Measurements from ENCODE around the gene RAB11FIP5. TPM values are rescaled to one million over a fixed set of nuclear protein-coding genes. Genes with fewer than 3 reads are reported as not detected.

The RAB11FIP5 gene
- total RNA-seq, 1 experiment from 2014 or later = 20.8 TPM

- TF ChIP-seq YY1 (IDR thresholded peaks at IDR 0.05; ENCODE audit: extremely low read depth, insufficient replicate concordance, low read depth, low read length) = no peak
- no peak for TF ChIP-seq EZH2 (IDR thresholded peaks at IDR 0.05)
- no peak for TF ChIP-seq TCF7L2 (IDR thresholded peaks at IDR 0.05; ENCODE audit: borderline replicate concordance, extremely low read depth, insufficient read depth, insufficient read length)
- TF ChIP-seq ATF3 (IDR thresholded peaks at IDR 0.05) = no peak
- TF ChIP-seq JUND (IDR thresholded peaks at IDR 0.05) = no peak
- no peak for TF ChIP-seq POLR2AphosphoS5 (IDR thresholded peaks at IDR 0.05; ENCODE audit: low read depth, low read length)
- no peak for TF ChIP-seq SRF (IDR thresholded peaks at IDR 0.05; ENCODE audit: low read depth)
- TF ChIP-seq ELF1 (IDR thresholded peaks at IDR 0.05; ENCODE audit: borderline replicate concordance, low read depth) = no peak
- TF ChIP-seq, protein P1, sequence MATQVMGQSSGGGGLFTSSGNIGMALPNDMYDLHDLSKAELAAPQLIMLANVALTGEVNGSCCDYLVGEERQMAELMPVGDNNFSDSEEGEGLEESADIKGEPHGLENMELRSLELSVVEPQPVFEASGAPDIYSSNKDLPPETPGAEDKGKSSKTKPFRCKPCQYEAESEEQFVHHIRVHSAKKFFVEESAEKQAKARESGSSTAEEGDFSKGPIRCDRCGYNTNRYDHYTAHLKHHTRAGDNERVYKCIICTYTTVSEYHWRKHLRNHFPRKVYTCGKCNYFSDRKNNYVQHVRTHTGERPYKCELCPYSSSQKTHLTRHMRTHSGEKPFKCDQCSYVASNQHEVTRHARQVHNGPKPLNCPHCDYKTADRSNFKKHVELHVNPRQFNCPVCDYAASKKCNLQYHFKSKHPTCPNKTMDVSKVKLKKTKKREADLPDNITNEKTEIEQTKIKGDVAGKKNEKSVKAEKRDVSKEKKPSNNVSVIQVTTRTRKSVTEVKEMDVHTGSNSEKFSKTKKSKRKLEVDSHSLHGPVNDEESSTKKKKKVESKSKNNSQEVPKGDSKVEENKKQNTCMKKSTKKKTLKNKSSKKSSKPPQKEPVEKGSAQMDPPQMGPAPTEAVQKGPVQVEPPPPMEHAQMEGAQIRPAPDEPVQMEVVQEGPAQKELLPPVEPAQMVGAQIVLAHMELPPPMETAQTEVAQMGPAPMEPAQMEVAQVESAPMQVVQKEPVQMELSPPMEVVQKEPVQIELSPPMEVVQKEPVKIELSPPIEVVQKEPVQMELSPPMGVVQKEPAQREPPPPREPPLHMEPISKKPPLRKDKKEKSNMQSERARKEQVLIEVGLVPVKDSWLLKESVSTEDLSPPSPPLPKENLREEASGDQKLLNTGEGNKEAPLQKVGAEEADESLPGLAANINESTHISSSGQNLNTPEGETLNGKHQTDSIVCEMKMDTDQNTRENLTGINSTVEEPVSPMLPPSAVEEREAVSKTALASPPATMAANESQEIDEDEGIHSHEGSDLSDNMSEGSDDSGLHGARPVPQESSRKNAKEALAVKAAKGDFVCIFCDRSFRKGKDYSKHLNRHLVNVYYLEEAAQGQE (IDR thresholded peaks at IDR 0.05; ENCODE audit: low read depth) = no peak
- TF ChIP-seq POLR2A (IDR thresholded peaks at IDR 0.05; ENCODE audit: borderline replicate concordance, extremely low read depth, insufficient read depth, insufficient read length) = no peak
- no peak for TF ChIP-seq ZFX (IDR thresholded peaks at IDR 0.05)
Observed at GRCh38 chr2:73075477-73076373, 37.0 kb downstream of the RAB11FIP5 start (continued).

Measured in HCT116 (cell line).